Islet precursor cell (in vitro differentiated cells): ENCODE measurements around the gene FIG4.
A peak's percentile ranks its signal among the peaks of the same experiment; 100 is the strongest.

Experiments
- DNase-seq: peaks from one replicate; pipeline ENCODE4 v3.0.0-alpha.2; 2018

Gene FIG4

GRCh38 chr6:109690737-109691621 lies at the start of gene FIG4, which contains the start of gene AK9:
FIG4 (plus strand) TSS chr6:109691296; CDS start chr6:109691436, 140 bp downstream.
AK9 (minus strand) TSS chr6:109691202; CDS start chr6:109675745, 15,457 bp downstream.
- DNase-seq, result peak; percentile 97

- DNase-seq, result no peak
Observed at GRCh38 chr6:109644131-109644530, 47.0 kb upstream of the FIG4 start.

GRCh38 chr6:109653264-109653663 lies 37.8 kb upstream of the FIG4 start:
- DNase-seq, result no peak

- DNase-seq, result no peak
Observed at GRCh38 chr6:109655761-109656262, 35.3 kb upstream of the FIG4 start.

- DNase-seq, result no peak
Observed at GRCh38 chr6:109660526-109661320, 30.4 kb upstream of the FIG4 start.

GRCh38 chr6:109662192-109662591 lies 28.9 kb upstream of the FIG4 start:
- DNase-seq, result no peak

DNA sequence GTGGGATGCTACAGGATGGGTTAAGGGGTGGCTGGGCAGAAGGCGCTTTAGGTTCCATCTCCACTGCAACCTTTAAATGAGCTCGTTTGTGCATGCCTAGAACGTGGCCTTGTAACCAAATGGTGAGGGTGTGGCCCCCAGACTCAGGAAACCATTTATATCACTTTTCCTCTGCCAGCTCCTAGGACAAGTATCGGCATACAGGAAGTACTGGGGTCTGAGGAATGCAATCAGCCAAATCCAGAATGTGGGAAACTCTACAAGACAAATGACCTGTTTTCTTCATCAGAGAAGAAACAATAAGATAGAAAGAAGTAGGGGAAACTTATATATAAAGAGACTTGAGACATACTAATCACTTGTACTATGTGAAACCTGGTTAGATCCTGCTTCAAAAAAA lies 21.3 kb upstream of the FIG4 start:
- DNase-seq, result no peak

DNA sequence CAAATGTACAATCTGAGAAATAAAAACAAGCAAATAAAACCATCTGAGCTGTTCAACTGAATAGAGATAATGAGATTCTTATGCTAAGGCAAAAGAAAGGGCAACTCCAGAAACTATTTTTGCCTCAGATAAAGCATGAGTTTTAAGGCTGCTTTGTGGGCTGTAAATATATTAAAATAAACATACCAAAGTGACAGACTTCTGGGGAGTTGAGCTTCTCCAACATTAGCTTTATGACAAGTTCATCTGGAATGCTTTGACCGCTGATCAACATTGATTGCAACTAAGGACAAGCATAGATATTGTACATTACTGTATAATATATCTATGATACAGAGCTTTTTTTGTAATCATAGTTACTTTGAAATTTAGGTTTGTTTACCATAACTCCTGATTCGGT lies 19.4 kb upstream of the FIG4 start:
- DNase-seq, result no peak

GRCh38 chr6:109672175-109672574 lies 18.9 kb upstream of the FIG4 start:
- no peak for DNase-seq

GRCh38 chr6:109672839-109673238 lies 18.3 kb upstream of the FIG4 start:
- no peak for DNase-seq

DNA sequence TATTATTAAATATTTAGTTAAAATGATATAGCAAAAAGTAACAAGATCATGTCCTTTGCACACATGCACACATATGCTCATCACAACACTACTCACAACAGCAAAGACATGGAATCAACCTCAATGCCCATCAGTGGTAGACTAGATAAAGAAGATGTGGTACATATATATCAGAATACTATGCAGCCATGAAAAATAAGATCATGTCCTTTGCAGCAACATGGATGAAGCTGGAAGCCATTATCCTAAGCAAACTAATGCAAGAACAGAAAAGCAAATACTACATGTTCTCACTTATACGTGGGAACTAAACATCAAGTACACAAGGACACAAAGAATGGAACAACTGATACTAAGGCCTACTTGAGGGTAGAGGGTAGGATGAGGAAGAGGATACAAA lies 14.4 kb upstream of the FIG4 start:
- DNase-seq, result no peak

DNA sequence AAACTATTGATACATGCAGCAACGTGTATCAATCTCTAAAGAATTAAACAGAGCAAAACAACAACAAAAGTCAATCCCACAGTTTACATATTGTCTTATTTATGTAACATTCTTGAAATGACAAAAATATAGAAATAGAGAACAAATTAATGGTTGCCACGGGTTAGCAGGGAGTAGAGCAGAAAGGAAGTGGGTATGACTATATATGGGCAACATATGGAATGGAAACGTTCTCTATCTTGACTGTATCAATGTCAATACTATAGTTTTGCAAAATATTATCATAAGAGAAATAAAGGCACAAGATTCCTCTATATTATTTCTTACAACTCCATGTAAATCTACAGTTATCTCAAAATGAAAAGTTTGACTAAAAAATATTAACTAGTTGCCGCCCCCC lies 12.9 kb upstream of the FIG4 start:
- DNase-seq, result no peak

- peak; percentile 81 for DNase-seq
Observed at GRCh38 chr6:109678661-109679505, 12.2 kb upstream of the FIG4 start.

- no peak for DNase-seq
Observed at GRCh38 chr6:109686566-109687265, 4.4 kb upstream of the FIG4 start.

GRCh38 chr6:109687271-109687761 lies 3.8 kb upstream of the FIG4 start:
- no peak for DNase-seq

GRCh38 chr6:109690373-109690736 lies 741 bp upstream of the FIG4 start:
- peak; percentile 80 for DNase-seq

- DNase-seq, result no peak
Observed at GRCh38 chr6:109693111-109693510, 2.0 kb downstream of the FIG4 start.

- DNase-seq, result no peak
Observed at GRCh38 chr6:109695468-109695867, 4.4 kb downstream of the FIG4 start.

DNA sequence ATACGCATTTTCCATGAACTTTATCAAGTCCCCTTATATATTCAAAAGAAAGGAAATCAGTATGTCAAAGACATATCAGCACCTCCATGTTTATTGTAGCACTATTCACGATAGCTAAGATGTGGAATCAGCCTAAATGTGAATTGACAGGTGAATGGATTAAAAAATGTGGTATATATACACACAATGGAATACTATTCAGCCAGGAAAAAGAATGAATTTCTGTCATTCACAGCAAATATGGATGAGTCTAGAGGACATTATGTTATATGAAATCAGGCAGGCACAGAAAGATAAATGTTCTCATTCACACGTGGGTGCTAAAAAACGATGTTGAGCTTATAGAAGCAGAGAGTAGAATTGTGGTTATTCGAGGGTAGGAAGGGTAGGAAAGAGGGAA lies 5.3 kb downstream of the FIG4 start:
- no peak for DNase-seq

DNA sequence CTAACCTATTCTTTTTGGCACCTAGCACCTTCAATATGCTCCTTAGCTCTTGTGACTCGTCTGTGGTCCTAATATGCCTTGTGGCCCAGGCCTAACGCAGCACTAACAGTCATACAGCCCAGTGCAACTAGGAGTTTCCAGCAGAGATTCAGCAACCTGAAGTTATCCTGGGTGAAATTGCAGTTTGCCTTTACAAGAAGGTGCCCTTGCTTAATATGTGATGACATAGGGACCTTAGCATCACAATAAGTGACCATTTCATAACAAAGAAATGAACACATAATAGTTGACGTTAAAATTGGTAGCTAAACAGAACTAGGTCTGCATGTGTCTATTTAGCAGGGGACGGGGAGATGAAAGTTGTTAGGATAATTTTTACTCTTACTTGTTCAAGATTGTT lies 10.1 kb downstream of the FIG4 start:
- DNase-seq, result no peak

GRCh38 chr6:109701774-109702173 lies 10.7 kb downstream of the FIG4 start:
- no peak for DNase-seq

DNA sequence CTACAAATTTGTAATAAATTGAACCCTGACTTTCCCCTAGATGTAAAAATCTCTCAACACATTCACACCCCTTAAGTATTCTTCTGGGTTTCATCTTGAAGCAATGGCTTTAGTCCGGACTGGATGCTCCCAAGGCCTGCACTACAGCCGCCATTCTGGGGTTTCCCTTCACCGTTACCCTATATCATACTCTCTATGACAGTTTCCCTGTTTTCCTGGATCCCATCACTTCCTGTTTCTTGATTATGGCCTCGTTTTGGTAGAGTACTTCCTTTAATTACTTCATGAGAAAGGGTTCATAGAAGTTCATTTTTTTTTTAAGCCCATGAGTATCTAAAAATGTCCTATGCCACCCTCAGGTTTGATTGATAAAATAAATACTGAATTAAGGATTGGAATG lies 11.7 kb downstream of the FIG4 start:
- DNase-seq, result no peak
